Upper lobe of left lung (tissue), 4 donors: ENCODE data around the gene NOC4L.

ENCODE experiments used
- EP300 ChIP-seq, 4 donors: sonication (generic); formaldehyde crosslinking; IDR thresholded peaks; one replicate each; pipeline ENCODE4 v1.5.1; 2017; ENCODE audit warnings: antibody characterized with exemption in 4 of 4, control low read depth in 2 of 4
- POLR2A ChIP-seq, 4 donors: fragments of 450-650 bp; IDR thresholded peaks; one replicate each; pipeline ENCODE4 v1.5.1; 2016 to 2017; ENCODE audit warnings: antibody characterized with exemption in 4 of 4, mild to moderate bottlenecking in 2 of 4
- TF ChIP-seq, protein P1 (sequence below), 6 experiments: fragments of 450-650 bp in 4 of 6; fragments of 200-600 bp in 2 of 6; sonication (generic) in 2 of 6; IDR thresholded peaks; one replicate each; pipeline ENCODE4 v1.5.1; 2016 to 2019; ENCODE audit warnings: antibody characterized with exemption in 6 of 6

DNA sequence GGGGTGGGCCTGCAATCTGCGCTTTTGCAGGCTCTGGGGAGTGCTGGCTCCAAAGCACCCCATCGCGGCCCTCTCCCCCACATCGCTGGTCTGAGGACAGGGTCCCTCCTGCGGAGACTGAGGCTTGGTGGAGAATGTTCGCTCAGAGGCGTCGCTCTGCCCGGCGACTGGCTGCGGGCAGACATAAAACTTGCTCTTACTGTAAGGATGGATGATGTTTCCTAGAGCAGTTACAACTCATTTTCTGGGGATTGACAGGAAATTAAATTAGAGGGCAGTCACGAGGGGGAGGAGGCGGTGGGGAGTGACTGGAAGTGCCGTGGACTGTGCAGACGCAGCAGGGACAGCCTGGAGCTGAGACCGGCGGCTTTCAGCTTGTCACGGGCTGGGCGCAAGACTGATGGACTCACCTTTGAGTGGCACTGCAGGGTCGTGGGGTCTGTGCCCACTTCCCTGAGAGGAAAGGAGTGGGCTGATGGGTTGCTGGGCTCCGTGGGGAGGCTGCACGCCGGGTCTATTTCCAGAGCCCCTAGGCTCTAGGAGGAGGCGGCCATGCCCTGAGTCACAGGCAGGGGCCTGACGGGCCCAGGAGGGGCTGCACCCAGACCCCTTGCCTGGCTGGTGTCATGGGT, 32.8 kb downstream of the NOC4L start:
- TF ChIP-seq POLR2A (IDR thresholded peaks at IDR 0.05) (no peak), EP300 (IDR thresholded peaks at IDR 0.05) (no peak)
- TF ChIP-seq, protein P1, sequence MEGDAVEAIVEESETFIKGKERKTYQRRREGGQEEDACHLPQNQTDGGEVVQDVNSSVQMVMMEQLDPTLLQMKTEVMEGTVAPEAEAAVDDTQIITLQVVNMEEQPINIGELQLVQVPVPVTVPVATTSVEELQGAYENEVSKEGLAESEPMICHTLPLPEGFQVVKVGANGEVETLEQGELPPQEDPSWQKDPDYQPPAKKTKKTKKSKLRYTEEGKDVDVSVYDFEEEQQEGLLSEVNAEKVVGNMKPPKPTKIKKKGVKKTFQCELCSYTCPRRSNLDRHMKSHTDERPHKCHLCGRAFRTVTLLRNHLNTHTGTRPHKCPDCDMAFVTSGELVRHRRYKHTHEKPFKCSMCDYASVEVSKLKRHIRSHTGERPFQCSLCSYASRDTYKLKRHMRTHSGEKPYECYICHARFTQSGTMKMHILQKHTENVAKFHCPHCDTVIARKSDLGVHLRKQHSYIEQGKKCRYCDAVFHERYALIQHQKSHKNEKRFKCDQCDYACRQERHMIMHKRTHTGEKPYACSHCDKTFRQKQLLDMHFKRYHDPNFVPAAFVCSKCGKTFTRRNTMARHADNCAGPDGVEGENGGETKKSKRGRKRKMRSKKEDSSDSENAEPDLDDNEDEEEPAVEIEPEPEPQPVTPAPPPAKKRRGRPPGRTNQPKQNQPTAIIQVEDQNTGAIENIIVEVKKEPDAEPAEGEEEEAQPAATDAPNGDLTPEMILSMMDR (IDR thresholded peaks at IDR 0.05) = no peak
